Smooth muscle cell (in vitro differentiated cells): ENCODE results near the gene TRABD2A. TPM values are rescaled to one million over a fixed set of nuclear protein-coding genes. Genes with fewer than 3 reads are reported as not detected.

Experiments
- DNase-seq: peaks from one replicate; lab custom pipeline; 2025; ENCODE audit not compliant: unreplicated experiment; lab: John Stamatoyannopoulos, UW
- H2AFZ ChIP-seq: fragments of 200-600 bp; sonication (generic); 2 replicates; pipeline ENCODE4 v1.6.0; 2016; ENCODE audit warnings: antibody characterized with exemption, low read depth, mild to moderate bottlenecking
- H3F3A ChIP-seq: fragments of 200-600 bp; sonication (generic); 2 replicates; pipeline ENCODE4 v1.6.0; 2017; ENCODE audit warnings: antibody characterized with exemption, low read depth
- H3K27ac ChIP-seq: fragments of 200-600 bp; sonication (generic); 2 replicates; pipeline ENCODE4 v1.5.1; 2016; ENCODE audit warnings: low read depth, mild to moderate bottlenecking
- H3K27me3 ChIP-seq: fragments of 200-600 bp; sonication (generic); 2 replicates; pipeline ENCODE4 v1.6.1; 2016; ENCODE audit warnings: low read depth, mild to moderate bottlenecking
- H3K36me3 ChIP-seq: fragments of 200-600 bp; sonication (generic); 2 replicates; pipeline ENCODE4 v1.5.1; 2016; ENCODE audit warnings: low read depth
- H3K4me1 ChIP-seq: fragments of 200-600 bp; sonication (generic); 2 replicates; pipeline ENCODE4 v1.5.1; 2016; ENCODE audit warnings: low read depth
- H3K4me2 ChIP-seq: fragments of 200-600 bp; sonication (generic); 2 replicates; pipeline ENCODE4 v1.6.0; 2016; ENCODE audit warnings: mild to moderate bottlenecking
- H3K4me3 ChIP-seq: fragments of 200-600 bp; sonication (generic); 2 replicates; pipeline ENCODE4 v1.5.1; 2016; ENCODE audit warnings: mild to moderate bottlenecking
- H3K79me2 ChIP-seq: fragments of 200-600 bp; sonication (generic); 2 replicates; pipeline ENCODE4 v1.6.0; 2016; ENCODE audit warnings: low read depth, mild to moderate bottlenecking
- H3K9ac ChIP-seq: fragments of 200-600 bp; sonication (generic); 2 replicates; pipeline ENCODE4 v1.6.0; 2016; ENCODE audit warnings: low read depth
- H3K9me3 ChIP-seq: fragments of 200-600 bp; sonication (generic); replicated peaks from 2 replicates; pipeline ENCODE4 v1.5.1; 2016; ENCODE audit warnings: low read depth
- H4K20me1 ChIP-seq: fragments of 200-600 bp; sonication (generic); 2 replicates; pipeline ENCODE4 v1.6.0; 2016; ENCODE audit warnings: low read depth
- CTCF ChIP-seq: fragments of 200-600 bp; sonication (generic); IDR thresholded peaks from 2 replicates; pipeline ENCODE4 v1.5.1; 2017; ENCODE audit warnings: borderline replicate concordance, mild to moderate bottlenecking, antibody characterized with exemption; ENCODE audit not compliant: insufficient read depth, poor library complexity, severe bottlenecking
- WGBS: methylation state at CpG from one replicate; pipeline ENCODE4 v1.1.7; 2016; ENCODE audit warnings: low lambda C conversion rate; 5-methylcytosine and 5-hydroxymethylcytosine counted together
- polyA plus RNA-seq: library from polyadenylated mRNA; unstranded; fragments of >200 nt; fragmentation: Nextera tagmentation; extraction: Ambion mirVana; gene quantifications from 2 replicates; pipeline ENCODE4 v1.2.1, GENCODE V29; 2016
- total RNA-seq: library from RNA; depleted of rRNA; stranded (reverse); fragments of >200 nt; gene quantifications from 2 replicates; pipeline ENCODE4 v1.2.3, GENCODE V29; 2014

The TRABD2A gene
- total and polyA plus RNA-seq, 2 experiments from 2014 or later, result 0.11 TPM; not detected in 1

- H2AFZ ChIP-seq, result no peak overlapping the region
- no peak for TF ChIP-seq CTCF
- H3K4me2 ChIP-seq, result no peak overlapping the region
- H3K4me3 ChIP-seq, result no peak overlapping the region
- peaks cover 10% of the 10 kb centered on the region for H3K27me3 ChIP-seq
- 92% methylated on average over 5 of the region's 5 CpGs for WGBS
- no peak overlapping the region for H3K27ac ChIP-seq
- H3K9ac ChIP-seq, result no peak overlapping the region
- no peaks in the 10 kb centered on the region for H3K79me2 ChIP-seq
- H3F3A ChIP-seq, result no peaks in the 10 kb centered on the region
- DNase-seq, result no peak
- H4K20me1 ChIP-seq, result no peaks in the 10 kb centered on the region
- no peaks in the 10 kb centered on the region for H3K36me3 ChIP-seq
- H3K4me1 ChIP-seq, result no peaks in the 10 kb centered on the region
- H3K9me3 ChIP-seq, result no peaks in the 10 kb centered on the region
Measured at GRCh38 chr2:84857566-84857965, 23.3 kb downstream of the TRABD2A start.

DNA sequence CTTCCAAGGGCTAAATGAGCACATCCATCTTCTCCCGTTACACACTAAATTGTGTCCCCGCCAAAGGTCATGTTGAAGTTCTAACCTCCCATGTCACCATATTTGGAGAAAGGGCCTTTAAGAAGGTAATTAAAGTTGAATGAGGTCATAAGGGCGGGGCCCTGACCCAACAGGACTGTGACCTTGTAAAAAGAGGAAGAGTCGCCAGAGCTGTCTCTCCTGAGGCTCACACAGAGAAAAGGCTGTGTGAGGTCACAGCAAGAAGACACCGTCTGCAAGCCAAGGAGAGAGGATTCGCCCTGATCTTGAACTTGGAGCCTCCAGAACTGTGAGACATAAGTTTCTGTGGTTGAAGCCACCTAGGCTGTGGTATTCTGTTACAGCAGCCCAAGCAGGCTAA is 24.1 kb downstream of the TRABD2A start:
- no peak for DNase-seq
- Histone ChIP-seq H3F3A (no peaks in the 10 kb centered on the region), H3K9ac (no peak overlapping the region), H3K27me3 (peaks cover 10% of the 10 kb centered on the region), H3K79me2 (no peaks in the 10 kb centered on the region), H3K9me3 (no peaks in the 10 kb centered on the region), H2AFZ (no peak overlapping the region), H3K36me3 (no peaks in the 10 kb centered on the region), H3K27ac (no peak overlapping the region), H3K4me3 (no peak overlapping the region), H3K4me1 (no peaks in the 10 kb centered on the region), H3K4me2 (no peak overlapping the region), H4K20me1 (no peaks in the 10 kb centered on the region)
- 82% methylated on average over 6 of the region's 6 CpGs for WGBS
- TF ChIP-seq CTCF, result no peak

DNA sequence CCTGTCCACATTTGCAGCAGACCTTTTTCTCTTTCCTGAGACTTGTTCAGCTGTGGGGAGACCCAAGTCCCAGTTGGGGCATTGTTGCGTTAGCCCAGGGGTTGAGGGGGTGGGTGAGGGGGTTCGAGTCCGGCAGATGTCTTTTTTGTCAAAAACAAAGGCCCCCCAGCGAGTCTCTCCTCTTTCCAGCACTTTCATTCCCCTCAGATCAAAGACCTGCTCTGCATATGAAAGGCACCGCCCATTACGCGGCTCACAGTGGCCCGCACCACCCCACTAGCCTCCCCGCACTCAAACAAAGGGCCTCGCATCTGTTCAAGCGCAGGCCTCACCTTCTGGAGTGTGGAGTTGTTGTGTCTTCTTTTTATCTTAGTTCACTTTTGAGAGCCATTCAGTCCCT is 25.2 kb downstream of the TRABD2A start:
- H3K4me1 ChIP-seq, result no peaks in the 10 kb centered on the region
- H3F3A ChIP-seq, result no peaks in the 10 kb centered on the region
- H3K36me3 ChIP-seq, result no peaks in the 10 kb centered on the region
- no peak for DNase-seq
- H3K27ac ChIP-seq, result no peak overlapping the region
- no peaks in the 10 kb centered on the region for H4K20me1 ChIP-seq
- H3K4me2 ChIP-seq, result no peak overlapping the region
- no peaks in the 10 kb centered on the region for H3K79me2 ChIP-seq
- no peak overlapping the region for H2AFZ ChIP-seq
- TF ChIP-seq CTCF, result no peak
- 28% methylated on average over 11 of the region's 11 CpGs for WGBS
- H3K9me3 ChIP-seq, result no peaks in the 10 kb centered on the region
- H3K4me3 ChIP-seq, result no peak overlapping the region
- H3K9ac ChIP-seq, result no peak overlapping the region
- H3K27me3 ChIP-seq, result peaks cover 10% of the 10 kb centered on the region

GRCh38 chr2:84854850-84855249 is 26.0 kb downstream of the TRABD2A start:
- no peaks in the 10 kb centered on the region for H3K9me3 ChIP-seq
- H3K4me2 ChIP-seq, result no peak overlapping the region
- H3K4me3 ChIP-seq, result no peak overlapping the region
- H3K4me1 ChIP-seq, result no peaks in the 10 kb centered on the region
- no peak for TF ChIP-seq CTCF
- H3K27ac ChIP-seq, result no peak overlapping the region
- no peaks in the 10 kb centered on the region for H3F3A ChIP-seq
- no peak for DNase-seq
- H2AFZ ChIP-seq, result no peak overlapping the region
- H3K27me3 ChIP-seq, result peaks cover 10% of the 10 kb centered on the region
- 67% methylated on average over 4 of the region's 4 CpGs for WGBS
- no peak overlapping the region for H3K9ac ChIP-seq
- H3K36me3 ChIP-seq, result no peaks in the 10 kb centered on the region
- H4K20me1 ChIP-seq, result no peaks in the 10 kb centered on the region
- H3K79me2 ChIP-seq, result no peaks in the 10 kb centered on the region
